ENCODE measurements around the gene AFF3.

AFF3 gene

GRCh38 chr2:99877963-99878362, 264.4 kb downstream of the AFF3 start:
- no peak for DNase-seq

GRCh38 chr2:99876956-99877355, 265.4 kb downstream of the AFF3 start:
- no peak for DNase-seq

GRCh38 chr2:99875627-99876201, 266.7 kb downstream of the AFF3 start:
- no peak for DNase-seq

- DNase-seq, result no peak
These were observed 274.1 kb downstream of the AFF3 start for GRCh38 chr2:99868260-99868659.

GRCh38 chr2:99867770-99868169, 274.6 kb downstream of the AFF3 start:
- DNase-seq, result no peak

GRCh38 chr2:99865818-99866676, 276.3 kb downstream of the AFF3 start:
- no peak for DNase-seq

- no peak for DNase-seq
These were observed 277.5 kb downstream of the AFF3 start for GRCh38 chr2:99864561-99865553.

GRCh38 chr2:99863903-99864270, 278.5 kb downstream of the AFF3 start:
- DNase-seq, result no peak

- no peak for DNase-seq
These were observed 279.0 kb downstream of the AFF3 start for GRCh38 chr2:99863236-99863902.

GRCh38 chr2:99862566-99862965, 279.8 kb downstream of the AFF3 start:
- no peak for DNase-seq

- DNase-seq, result no peak
These were observed 281.0 kb downstream of the AFF3 start for GRCh38 chr2:99861376-99861760.

- DNase-seq, result no peak
These were observed 281.5 kb downstream of the AFF3 start for GRCh38 chr2:99860720-99861375.

- DNase-seq, result no peak
These were observed 283.3 kb downstream of the AFF3 start for GRCh38 chr2:99858951-99859596.

GRCh38 chr2:99857867-99858444, 284.4 kb downstream of the AFF3 start:
- no peak for DNase-seq

- DNase-seq, result no peak
These were observed 285.0 kb downstream of the AFF3 start for GRCh38 chr2:99857372-99857771.

- no peak for DNase-seq
These were observed 286.3 kb downstream of the AFF3 start for GRCh38 chr2:99856119-99856518.

- no peak for DNase-seq
These were observed 288.0 kb downstream of the AFF3 start for GRCh38 chr2:99854236-99854852.

GRCh38 chr2:99852956-99853355, 289.4 kb downstream of the AFF3 start:
- DNase-seq, result no peak

- no peak for DNase-seq
These were observed 289.9 kb downstream of the AFF3 start for GRCh38 chr2:99852376-99852934.

GRCh38 chr2:99851811-99852210, 290.6 kb downstream of the AFF3 start:
- no peak for DNase-seq

- no peak for DNase-seq
These were observed 291.3 kb downstream of the AFF3 start for GRCh38 chr2:99851089-99851488.
